Measurements from ENCODE around the gene KLHL17.
A peak's percentile ranks its signal among the peaks of the same experiment; 100 is the strongest.

GRCh38 chr1:941588-942383, 18.6 kb upstream of the KLHL17 start:
- 0 out of 2 replicates have a peak, but pooled peaks have one; percentile 67 for TF ChIP-seq EZH2 (IDR thresholded peaks at IDR 0.05; ENCODE audit: borderline replicate concordance, low read length)
- TF ChIP-seq, protein P1, sequence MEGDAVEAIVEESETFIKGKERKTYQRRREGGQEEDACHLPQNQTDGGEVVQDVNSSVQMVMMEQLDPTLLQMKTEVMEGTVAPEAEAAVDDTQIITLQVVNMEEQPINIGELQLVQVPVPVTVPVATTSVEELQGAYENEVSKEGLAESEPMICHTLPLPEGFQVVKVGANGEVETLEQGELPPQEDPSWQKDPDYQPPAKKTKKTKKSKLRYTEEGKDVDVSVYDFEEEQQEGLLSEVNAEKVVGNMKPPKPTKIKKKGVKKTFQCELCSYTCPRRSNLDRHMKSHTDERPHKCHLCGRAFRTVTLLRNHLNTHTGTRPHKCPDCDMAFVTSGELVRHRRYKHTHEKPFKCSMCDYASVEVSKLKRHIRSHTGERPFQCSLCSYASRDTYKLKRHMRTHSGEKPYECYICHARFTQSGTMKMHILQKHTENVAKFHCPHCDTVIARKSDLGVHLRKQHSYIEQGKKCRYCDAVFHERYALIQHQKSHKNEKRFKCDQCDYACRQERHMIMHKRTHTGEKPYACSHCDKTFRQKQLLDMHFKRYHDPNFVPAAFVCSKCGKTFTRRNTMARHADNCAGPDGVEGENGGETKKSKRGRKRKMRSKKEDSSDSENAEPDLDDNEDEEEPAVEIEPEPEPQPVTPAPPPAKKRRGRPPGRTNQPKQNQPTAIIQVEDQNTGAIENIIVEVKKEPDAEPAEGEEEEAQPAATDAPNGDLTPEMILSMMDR (IDR thresholded peaks at IDR 0.05; ENCODE audit: low read length): no peak
